IPS-20b (cell line): Measurements from ENCODE around the gene MINDY4.
"Not testable (repeated sequence)": the region's sequence is repeated elsewhere in the genome, so short reads cannot be mapped to it uniquely, and the experiment has no call there.

Experiments used
- H3K27ac ChIP-seq: one replicate; pipeline ENCODE4 v1.5.1; 2013; ENCODE audit warnings: low read length
- H3K27me3 ChIP-seq: 2 replicates; pipeline ENCODE4 v1.6.1; 2013; ENCODE audit warnings: mild to moderate bottlenecking, low read length, inconsistent platforms; ENCODE audit not compliant: insufficient read depth
- H3K36me3 ChIP-seq: 2 replicates; pipeline ENCODE4 v1.6.1; 2013; ENCODE audit warnings: low read depth, mild to moderate bottlenecking, inconsistent platforms, low read length, moderate library complexity; ENCODE audit not compliant: insufficient read depth
- H3K4me1 ChIP-seq: 2 replicates; pipeline ENCODE4 v1.6.1; 2013; ENCODE audit warnings: mild to moderate bottlenecking, control low read depth, inconsistent platforms, low read length, moderate library complexity; ENCODE audit not compliant: insufficient read depth
- H3K4me3 ChIP-seq: 2 replicates; pipeline ENCODE4 v1.5.1; 2013; ENCODE audit warnings: mild to moderate bottlenecking, low read length, inconsistent platforms
- H3K9ac ChIP-seq: 2 replicates; pipeline ENCODE4 v1.6.1; 2013; ENCODE audit warnings: low read depth, mild to moderate bottlenecking, inconsistent platforms, low read length, moderate library complexity
- H3K9me3 ChIP-seq: 2 replicates; pipeline ENCODE4 v1.6.1; 2013; ENCODE audit warnings: mild to moderate bottlenecking, low read depth, low read length, inconsistent platforms; ENCODE audit not compliant: insufficient read depth

The MINDY4 gene

DNA sequence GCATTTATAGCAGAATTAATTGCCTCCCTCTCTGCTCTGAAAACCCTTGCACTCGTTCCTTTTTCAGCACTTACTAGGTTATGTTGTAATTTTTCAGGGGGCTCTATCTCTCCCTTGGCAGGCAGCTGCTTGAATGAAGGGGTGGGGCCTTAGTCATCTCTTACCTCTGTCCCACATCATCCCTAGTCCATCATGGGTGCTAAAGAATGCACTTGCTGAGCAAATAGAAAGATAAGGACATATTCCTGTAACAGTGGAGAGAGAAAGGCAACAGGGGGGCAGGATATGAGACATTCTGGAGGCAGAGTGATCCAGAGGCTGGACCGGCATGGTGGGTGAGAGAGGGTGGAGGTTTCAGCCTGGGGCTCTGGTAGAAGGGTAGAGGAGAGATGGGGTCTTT, 60.0 kb downstream of the MINDY4 start:
- H3K27me3 ChIP-seq: no peaks in the 10 kb centered on the region
- no peaks in the 10 kb centered on the region for H3K36me3 ChIP-seq
- no peaks in the 10 kb centered on the region for H3K4me1 ChIP-seq
- no peak overlapping the region for H3K4me3 ChIP-seq
- H3K9me3 ChIP-seq: peaks cover 30% of the 10 kb centered on the region
- no peak overlapping the region for H3K9ac ChIP-seq
- H3K27ac ChIP-seq: no peak overlapping the region

DNA sequence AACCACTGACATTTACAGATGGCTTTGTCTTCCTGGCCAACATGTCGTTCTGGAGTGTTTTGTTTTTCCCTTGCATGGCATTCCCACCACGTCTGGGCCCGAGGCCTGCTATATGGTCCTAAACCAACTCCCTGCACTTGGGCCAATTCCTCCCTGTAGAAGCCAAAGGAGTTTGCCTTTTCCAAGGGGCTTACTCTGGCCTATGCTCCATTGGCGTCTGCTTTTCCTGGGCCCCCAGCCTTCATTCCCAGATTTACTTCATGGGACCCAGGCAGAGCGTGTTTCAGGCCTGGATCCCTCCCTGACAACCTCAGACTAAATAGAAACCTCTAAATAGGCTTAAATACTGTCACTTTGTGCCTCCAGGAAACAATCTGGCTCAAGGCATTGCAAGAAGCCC, 60.7 kb downstream of the MINDY4 start:
- Histone ChIP-seq H3K4me1 (no peaks in the 10 kb centered on the region), H3K27ac (no peak overlapping the region), H3K9ac (no peak overlapping the region), H3K27me3 (no peaks in the 10 kb centered on the region), H3K36me3 (no peaks in the 10 kb centered on the region), H3K9me3 (peaks cover 30% of the 10 kb centered on the region), H3K4me3 (no peak overlapping the region)

DNA sequence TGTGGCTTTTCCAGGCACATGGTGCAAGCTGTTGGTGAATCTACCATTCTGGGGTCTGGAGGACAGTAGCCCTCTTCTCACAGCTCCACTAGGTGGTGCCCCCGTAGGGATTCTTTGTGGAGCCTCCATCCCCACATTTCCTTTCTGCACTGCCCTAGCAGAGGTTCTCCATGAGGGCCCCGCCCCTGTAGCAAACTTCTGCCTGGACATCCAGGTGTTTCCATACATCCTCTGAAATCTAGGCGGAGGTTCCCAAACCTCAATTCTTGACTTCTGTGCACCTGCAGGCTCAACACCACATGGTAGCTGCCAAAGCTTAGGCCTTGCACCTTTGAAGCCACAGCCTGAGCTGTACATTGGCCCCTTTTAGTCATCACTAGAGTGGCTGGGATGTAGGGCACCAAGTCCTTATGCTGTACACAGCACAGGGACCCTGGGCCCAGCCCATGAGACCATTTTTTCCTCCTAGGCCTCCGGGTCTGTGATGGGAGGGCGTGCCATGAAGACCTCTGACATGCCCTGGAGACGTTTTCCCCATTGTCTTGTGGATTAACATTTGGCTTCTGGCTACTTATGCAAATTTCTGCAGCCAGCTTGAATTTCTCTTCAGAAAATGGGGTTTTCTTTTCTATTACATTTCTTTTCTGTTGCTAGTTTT, 62.9 kb downstream of the MINDY4 start:
- not testable (repeated sequence) for H3K27ac ChIP-seq, H3K9ac ChIP-seq, H3K36me3 ChIP-seq, H3K4me1 ChIP-seq, H3K4me3 ChIP-seq, H3K27me3 ChIP-seq
- H3K9me3 ChIP-seq: peaks cover 30% of the 10 kb centered on the region

DNA sequence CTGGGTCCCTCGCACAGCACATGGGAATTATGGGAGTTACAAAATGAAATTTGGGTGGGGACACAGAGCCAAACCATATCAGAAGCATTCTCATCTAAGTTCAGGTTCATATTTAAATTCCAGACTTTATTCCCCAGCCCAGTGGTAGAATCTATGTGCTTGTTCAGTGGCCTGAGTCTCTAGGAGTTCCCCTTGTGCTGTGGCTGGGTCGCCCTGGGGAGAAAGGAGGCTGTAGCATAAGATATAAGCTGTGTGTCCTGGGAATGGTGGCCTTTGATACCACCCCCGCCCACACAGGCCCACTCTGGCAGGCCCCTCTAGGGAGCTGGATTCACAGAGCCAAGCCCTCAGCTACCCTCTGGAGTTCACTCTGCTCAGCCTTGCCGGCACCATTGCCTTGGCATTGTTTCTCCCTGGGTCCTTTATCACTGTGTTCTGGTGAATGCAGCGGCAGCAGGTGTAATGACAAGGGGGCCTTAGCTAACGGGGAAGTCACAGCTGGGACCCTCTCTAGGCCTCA, 64.2 kb downstream of the MINDY4 start:
- Histone ChIP-seq H3K4me1 (no peaks in the 10 kb centered on the region), H3K9ac (no peak overlapping the region), H3K4me3 (no peak overlapping the region), H3K36me3 (peaks cover 4% of the 10 kb centered on the region; the same call in 1 of the 2 replicates), H3K9me3 (peaks cover 30% of the 10 kb centered on the region), H3K27ac (no peak overlapping the region), H3K27me3 (no peaks in the 10 kb centered on the region)

DNA sequence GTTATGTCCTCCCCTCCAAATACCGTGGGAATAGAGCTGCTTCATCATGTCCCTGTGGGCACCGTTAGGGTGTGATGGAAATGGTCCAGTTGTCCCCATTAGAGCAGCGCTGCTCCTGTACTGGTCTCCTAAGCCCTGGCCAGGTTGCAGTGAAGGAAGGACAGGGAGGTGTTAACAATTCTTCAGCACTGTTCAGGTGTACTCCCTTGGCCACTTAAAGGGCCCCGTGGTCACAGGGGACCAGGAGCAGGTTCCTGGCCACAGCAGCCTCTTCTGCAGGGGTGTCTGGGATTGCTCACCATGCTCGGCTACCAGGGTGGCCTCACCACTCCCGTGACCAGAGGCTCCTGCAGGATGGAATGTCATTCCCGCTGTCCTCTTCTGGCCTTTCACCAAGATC, 65.8 kb downstream of the MINDY4 start:
- peaks cover 28% of the 10 kb centered on the region for H3K9me3 ChIP-seq
- no peaks in the 10 kb centered on the region for H3K27me3 ChIP-seq
- H3K9ac ChIP-seq: no peak overlapping the region
- H3K27ac ChIP-seq: no peak overlapping the region
- H3K4me1 ChIP-seq: no peaks in the 10 kb centered on the region
- H3K4me3 ChIP-seq: no peak overlapping the region
- H3K36me3 ChIP-seq: peaks cover 5% of the 10 kb centered on the region; the same call in 1 of the 2 replicates

DNA sequence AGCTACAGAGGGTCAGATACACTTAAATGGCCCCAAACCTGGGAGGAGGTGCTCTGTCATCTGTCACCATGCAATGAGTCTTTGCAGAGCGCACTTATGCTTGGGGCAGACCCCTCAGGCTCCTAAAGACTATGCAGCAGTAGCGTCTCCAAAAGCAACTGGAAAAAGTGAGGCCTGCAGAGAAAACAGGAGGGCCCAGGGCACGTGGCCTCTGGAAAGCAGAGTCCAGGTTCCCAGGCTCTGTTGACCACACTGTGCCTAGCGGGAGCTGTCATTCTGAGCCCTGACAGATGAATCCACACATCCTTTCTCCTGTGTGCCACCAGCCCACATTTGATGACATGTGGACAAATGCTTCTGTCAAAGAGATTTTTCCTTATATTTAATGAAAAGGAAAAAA, 66.4 kb downstream of the MINDY4 start:
- Histone ChIP-seq H3K27me3 (no peaks in the 10 kb centered on the region), H3K9me3 (peaks cover 22% of the 10 kb centered on the region), H3K4me3 (no peak overlapping the region), H3K36me3 (peaks cover 5% of the 10 kb centered on the region; the same call in 1 of the 2 replicates), H3K4me1 (no peaks in the 10 kb centered on the region), H3K27ac (no peak overlapping the region), H3K9ac (no peak overlapping the region)

DNA sequence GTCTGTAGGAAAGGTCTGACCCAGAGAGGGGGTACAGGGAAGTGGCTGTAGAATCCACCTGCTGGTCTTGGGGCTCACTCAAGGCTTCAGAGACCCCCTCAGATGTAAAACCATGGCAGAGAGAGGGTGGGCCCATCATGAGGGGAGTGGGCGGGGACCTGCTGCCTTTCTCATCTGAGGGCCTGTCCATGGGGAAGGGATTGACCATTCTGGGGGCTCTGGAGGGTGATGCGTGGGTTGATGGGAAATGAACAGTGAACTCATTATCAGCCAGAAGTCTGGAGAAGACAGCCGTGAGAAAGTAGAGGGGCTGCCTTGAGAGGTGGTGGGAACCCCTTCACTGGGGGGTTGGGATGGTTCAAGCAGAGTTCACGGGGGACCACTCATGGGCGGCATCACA, 66.8 kb downstream of the MINDY4 start:
- Histone ChIP-seq H3K9me3 (peaks cover 19% of the 10 kb centered on the region), H3K27me3 (no peaks in the 10 kb centered on the region), H3K9ac (no peak overlapping the region), H3K27ac (no peak overlapping the region), H3K4me3 (no peak overlapping the region), H3K4me1 (no peaks in the 10 kb centered on the region), H3K36me3 (peaks cover 5% of the 10 kb centered on the region; the same call in 1 of the 2 replicates)

DNA sequence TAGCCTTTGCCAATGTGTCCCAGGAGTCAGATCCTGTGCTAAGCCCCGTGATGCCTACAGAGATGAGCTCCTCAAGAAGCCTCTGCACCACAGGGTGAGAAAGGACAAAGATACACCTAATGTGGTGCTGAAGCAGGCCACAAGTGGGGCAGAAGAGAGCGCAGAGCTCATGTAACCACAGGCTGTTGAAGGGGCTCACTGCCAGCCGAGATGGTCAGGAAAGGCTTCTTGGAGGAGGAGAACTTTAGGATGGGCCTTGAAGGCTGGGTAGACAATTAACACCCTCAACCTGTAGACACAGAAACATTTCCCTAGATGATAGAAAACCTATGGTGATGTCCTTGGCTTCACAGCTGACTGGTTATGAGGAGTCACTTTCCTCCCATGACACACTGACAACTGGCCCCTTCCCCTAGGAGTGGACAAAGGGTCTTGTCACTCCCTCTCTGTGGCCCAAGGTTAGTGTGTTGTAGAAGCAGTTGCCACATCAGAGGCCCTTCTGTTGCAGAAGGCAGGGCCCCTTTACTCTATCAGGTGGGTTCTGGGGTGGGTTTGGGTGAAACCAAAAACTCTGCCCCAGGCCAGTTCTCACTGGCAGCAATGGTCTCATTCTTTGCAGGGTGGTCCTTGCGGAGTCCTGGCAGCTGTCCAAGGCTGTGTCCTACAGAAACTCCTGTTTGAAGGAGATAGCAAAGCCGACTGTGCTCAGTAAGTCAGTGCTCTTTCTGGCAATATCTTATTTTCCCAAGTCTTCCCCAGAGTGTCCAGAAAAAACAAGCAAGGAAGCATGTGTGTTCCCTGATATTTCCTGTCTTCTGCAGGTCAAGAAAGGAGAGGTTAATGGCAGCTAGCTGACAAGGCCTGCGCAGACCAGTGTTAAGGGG, 69.2 kb downstream of the MINDY4 start:
- no peak overlapping the region for H3K27ac ChIP-seq
- H3K9me3 ChIP-seq: no peaks in the 10 kb centered on the region
- no peaks in the 10 kb centered on the region for H3K4me1 ChIP-seq
- no peak overlapping the region for H3K9ac ChIP-seq
- peaks cover 5% of the 10 kb centered on the region; the same call in 1 of the 2 replicates for H3K36me3 ChIP-seq
- H3K27me3 ChIP-seq: no peaks in the 10 kb centered on the region
- no peak overlapping the region for H3K4me3 ChIP-seq

DNA sequence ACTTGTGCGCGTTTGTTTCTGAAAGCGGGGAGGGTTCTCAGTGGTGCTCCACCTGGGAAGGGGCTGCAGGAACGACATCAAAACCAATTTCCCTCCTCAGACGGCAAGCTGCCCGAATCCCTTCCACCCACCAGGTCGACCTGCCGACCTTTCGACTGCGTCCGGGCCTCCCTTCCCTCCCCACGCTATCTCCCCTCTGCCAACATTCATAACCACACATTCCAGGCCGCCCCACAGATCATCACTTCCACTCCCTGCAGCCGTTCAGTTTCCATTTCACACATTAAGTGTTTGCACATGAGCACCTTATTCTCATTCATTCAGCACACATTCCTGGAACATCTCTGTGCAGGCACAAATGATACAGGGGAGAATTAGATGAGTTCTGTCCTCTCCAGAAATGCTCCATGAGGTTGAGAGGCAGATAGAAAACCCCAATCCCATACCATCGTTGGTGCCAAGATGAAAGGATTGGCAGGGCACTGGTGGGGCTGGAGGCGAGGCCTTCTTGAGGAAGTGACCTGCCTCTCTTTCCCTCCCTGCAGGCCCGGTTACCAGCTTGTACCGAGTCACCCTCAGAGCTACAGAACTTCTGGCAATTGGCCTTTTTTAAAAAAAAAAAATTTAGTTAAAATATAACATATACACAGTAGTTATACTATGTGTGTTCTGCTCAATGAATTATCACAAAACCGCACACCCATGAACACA, 70.0 kb downstream of the MINDY4 start:
- Histone ChIP-seq H3K27ac (no peak overlapping the region), H3K9ac (no peak overlapping the region), H3K4me3 (no peak overlapping the region), H3K27me3 (no peaks in the 10 kb centered on the region), H3K36me3 (peaks cover 5% of the 10 kb centered on the region; the same call in 1 of the 2 replicates), H3K4me1 (no peaks in the 10 kb centered on the region), H3K9me3 (no peaks in the 10 kb centered on the region)

DNA sequence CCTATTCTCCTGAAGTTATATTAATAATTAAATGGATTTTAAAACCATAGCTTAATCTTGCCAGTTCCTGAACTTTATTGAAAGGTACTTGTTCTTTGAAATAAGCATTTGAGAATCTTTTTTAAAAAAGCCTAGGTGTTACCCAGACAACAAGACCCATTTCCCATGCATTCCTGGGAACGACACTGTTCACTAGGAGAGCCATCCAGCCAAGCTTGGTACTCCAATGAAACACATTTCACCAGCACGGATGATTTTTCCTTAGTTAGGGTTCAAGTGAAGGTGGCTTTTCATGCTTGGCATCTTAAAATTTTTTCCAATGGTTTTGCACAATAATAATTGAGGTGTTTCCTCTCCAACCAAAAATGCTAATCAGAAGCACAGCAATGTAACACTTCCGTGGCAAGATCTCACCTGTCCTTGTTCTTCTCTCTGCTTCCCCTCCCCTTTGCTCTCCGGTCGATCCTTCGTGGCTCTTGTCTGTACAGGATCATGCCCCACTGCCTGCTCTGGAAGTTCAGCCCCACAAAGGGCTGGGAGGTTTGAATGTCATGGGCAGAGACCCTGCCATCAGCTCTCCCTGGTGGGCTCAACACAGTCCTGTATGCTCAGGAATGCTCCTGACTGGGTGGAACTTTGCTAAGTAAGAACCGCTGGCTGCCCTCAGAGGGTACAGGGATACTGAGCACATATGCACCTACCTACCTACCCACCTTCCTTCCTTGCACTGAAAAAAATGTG, 70.8 kb downstream of the MINDY4 start:
- peaks cover 5% of the 10 kb centered on the region; the same call in 1 of the 2 replicates for H3K36me3 ChIP-seq
- H3K4me1 ChIP-seq: no peaks in the 10 kb centered on the region
- H3K9ac ChIP-seq: no peak overlapping the region
- H3K27ac ChIP-seq: no peak overlapping the region
- no peaks in the 10 kb centered on the region for H3K27me3 ChIP-seq
- H3K4me3 ChIP-seq: no peak overlapping the region
- no peaks in the 10 kb centered on the region for H3K9me3 ChIP-seq
